HG02623 (cell line): ENCODE measurements around the gene TMEM253.
A peak's percentile ranks its signal among the peaks of the same experiment; 100 is the strongest.

Source experiments
- ATAC-seq: cut with Tn5 transposase; IDR thresholded peaks from one replicate; pipeline ENCODE4 v1.9.1; 2021; ENCODE audit warnings: moderate library complexity; ENCODE audit not compliant: unreplicated experiment

The TMEM253 gene

GRCh38 chr14:21070610-21071224 is 30.1 kb upstream of the TMEM253 start:
- peak; percentile 9 for ATAC-seq

GRCh38 chr14:21071225-21072030 is 29.4 kb upstream of the TMEM253 start:
- peak; percentile 69 for ATAC-seq

DNA sequence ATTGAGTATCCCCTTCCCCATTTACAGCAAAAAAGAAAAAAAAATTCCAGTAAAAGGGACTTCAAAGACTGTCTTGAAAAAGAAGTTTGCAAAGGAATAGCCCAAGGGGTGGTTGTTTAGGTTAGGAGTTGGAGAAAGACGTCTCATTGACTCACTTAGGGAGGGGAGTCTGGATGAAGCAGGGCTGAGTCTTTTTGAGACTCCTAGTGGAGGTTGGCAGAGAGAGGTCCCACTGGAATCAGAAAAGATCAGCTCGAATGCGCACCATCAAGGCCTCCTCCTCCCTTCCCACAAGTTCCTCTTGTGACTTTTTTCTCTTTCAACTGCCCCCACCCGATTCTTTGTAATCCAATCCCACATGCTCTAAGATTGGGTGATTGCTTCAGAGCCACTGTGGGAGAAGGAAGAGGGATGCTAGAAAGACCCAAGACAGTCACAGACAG is 28.8 kb upstream of the TMEM253 start:
- ATAC-seq, result no peak

- no peak for ATAC-seq
Observed at GRCh38 chr14:21072781-21073339, 28.0 kb upstream of the TMEM253 start.

DNA sequence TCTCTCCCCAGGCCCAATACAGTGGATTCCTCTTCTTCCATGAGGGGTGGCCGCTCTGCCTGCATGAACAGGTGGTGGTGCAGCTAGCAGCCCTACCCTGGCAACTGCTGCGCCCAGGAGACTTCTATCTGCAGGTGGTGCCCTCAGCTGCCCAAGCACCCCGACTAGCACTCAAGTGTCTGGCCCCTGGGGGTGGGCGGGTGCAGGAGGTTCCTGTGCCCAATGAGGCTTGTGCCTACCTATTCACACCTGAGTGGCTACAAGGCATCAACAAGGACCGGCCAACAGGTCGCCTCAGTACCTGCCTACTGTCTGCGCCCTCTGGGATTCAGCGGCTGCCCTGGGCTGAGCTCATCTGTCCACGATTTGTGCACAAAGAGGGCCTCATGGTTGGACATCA is 26.9 kb upstream of the TMEM253 start:
- ATAC-seq, result no peak

DNA sequence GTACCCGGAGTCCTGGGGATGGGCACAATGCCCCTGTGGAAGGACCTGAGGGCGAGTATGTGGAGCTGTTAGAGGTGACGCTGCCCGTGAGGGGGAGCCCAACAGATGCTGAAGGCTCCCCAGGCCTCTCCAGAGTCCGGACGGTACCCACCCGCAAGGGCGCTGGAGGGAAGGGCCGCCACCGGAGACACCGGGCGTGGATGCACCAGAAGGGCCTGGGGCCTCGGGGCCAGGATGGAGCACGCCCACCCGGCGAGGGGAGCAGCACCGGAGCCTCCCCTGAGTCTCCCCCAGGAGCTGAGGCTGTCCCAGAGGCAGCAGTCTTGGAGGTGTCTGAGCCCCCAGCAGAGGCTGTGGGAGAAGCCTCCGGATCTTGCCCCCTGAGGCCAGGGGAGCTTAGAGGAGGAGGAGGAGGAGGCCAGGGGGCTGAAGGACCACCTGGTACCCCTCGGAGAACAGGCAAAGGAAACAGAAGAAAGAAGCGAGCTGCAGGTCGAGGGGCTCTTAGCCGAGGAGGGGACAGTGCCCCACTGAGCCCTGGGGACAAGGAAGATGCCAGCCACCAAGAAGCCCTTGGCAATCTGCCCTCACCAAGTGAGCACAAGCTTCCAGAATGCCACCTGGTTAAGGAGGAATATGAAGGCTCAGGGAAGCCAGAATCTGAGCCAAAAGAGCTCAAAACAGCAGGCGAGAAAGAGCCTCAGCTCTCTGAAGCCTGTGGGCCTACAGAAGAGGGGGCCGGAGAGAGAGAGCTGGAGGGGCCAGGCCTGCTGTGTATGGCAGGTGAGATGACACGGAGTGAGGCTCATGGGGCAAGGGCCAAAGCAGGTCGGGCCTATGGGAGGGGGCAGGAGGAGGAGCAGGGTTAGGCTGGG is 26.2 kb upstream of the TMEM253 start:
- no peak for ATAC-seq

- no peak for ATAC-seq
Observed at GRCh38 chr14:21075719-21076437, 25.0 kb upstream of the TMEM253 start.

GRCh38 chr14:21077672-21078071 is 23.2 kb upstream of the TMEM253 start:
- no peak for ATAC-seq

DNA sequence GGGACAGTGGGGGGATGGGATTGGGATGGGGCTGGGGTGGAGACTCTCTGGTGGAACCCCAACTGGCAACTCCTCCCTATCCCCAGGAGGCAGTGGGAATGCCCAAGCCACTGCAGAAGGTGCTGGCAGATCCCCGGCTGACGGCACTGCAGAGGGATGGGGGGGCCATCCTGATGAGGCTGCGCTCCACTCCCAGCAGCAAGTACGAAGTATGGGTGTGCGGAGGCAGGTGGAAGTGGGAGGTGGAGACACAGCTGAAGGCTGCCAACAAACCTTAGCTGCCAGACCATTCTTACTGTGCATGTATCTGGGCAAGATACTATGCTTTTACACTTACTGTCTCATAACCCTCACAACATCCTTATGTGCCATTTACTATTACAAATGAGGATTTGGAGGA is 22.6 kb upstream of the TMEM253 start:
- no peak for ATAC-seq

- ATAC-seq, result no peak
Observed at GRCh38 chr14:21078726-21079125, 22.1 kb upstream of the TMEM253 start.

DNA sequence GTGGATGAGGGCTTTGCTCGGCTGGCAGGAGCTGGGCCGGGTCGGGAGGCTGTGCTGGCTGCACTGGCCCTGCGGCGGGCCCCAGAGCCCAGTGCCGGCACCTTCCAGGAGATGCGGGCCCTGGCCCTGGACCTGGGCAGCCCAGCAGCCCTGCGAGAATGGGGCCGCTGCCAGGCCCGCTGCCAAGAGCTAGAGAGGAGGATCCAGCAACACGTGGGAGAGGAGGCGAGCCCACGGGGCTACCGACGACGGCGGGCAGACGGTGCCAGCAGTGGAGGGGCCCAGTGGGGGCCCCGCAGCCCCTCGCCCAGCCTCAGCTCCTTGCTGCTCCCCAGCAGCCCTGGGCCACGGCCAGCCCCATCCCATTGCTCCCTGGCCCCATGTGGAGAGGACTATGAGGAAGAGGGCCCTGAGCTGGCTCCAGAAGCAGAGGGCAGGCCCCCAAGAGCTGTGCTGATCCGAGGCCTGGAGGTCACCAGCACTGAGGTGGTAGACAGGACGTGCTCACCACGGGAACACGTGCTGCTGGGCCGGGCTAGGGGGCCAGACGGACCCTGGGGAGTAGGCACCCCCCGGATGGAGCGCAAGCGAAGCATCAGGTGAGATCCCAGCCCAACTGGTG is 19.2 kb upstream of the TMEM253 start:
- no peak for ATAC-seq

GRCh38 chr14:21083565-21084325 is 17.1 kb upstream of the TMEM253 start:
- ATAC-seq, result no peak

GRCh38 chr14:21084396-21084795 is 16.5 kb upstream of the TMEM253 start:
- no peak for ATAC-seq

- no peak for ATAC-seq
Observed at GRCh38 chr14:21084998-21085853, 15.6 kb upstream of the TMEM253 start.

GRCh38 chr14:21086908-21087293 is 14.0 kb upstream of the TMEM253 start:
- no peak for ATAC-seq

- no peak for ATAC-seq
Observed at GRCh38 chr14:21087294-21088091, 13.4 kb upstream of the TMEM253 start.

DNA sequence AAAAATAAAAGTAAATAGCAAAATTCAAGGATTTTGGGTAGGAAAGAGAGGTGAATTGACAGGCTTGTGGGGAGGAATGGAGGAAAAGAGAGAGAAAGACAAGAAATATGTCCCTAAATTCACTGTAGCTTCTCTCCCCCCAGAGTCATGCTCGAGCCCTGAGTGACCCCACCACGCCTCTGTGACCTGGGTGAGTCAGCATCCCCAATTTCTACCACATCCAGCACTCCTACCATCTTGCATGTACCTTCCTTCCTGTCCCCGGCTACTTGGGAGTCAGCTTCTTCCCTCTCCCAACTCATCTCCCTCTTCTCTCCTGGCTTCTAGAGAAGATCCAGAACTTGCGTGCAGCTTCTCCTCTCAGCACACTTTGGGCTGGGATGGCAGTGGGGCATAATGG is 12.2 kb upstream of the TMEM253 start:
- ATAC-seq, result no peak

- ATAC-seq, result no peak
Observed at GRCh38 chr14:21089271-21089670, 11.6 kb upstream of the TMEM253 start.
